Lung (tissue), 12 donors: ENCODE results near the gene PATJ. TPM values are rescaled to one million over a fixed set of nuclear protein-coding genes. Genes with fewer than 3 reads are reported as not detected.

Experiments
- ATAC-seq: fragments of 200-7000 bp; cut with Tn5 transposase; one replicate; pipeline ENCODE4 v1.9.1; 2020; ENCODE audit warnings: moderate number of reproducible peaks; ENCODE audit not compliant: insufficient read depth, low FRiP score
- DNase-seq, 3 donors: peaks; one replicate each; pipeline ENCODE4 v3.0.0-alpha.2; 2013 to 2017
- H3K27ac ChIP-seq, 2 donors: one replicate each; pipeline ENCODE4 v1.5.1; 2013; ENCODE audit warnings: mild to moderate bottlenecking in 2 of 2, moderate library complexity in 2 of 2, control low read depth in 1 of 2, inconsistent platforms in 1 of 2, low read depth in 1 of 2, low read length in 1 of 2
- H3K27me3 ChIP-seq, 3 donors: one replicate each; pipeline ENCODE4 v1.5.1; 2013; ENCODE audit warnings: low read length in 2 of 3; ENCODE audit not compliant: control insufficient read depth in 3 of 3, insufficient read depth in 3 of 3
- H3K36me3 ChIP-seq, 4 donors: one replicate each; pipeline ENCODE4 v1.5.1; 2013; ENCODE audit warnings: low read length in 4 of 4, mild to moderate bottlenecking in 1 of 4, moderate library complexity in 1 of 4; ENCODE audit not compliant: control insufficient read depth in 4 of 4, insufficient read depth in 4 of 4
- H3K4me1 ChIP-seq, 5 donors: one replicate each; pipeline ENCODE4 v1.5.1; 2013; ENCODE audit warnings: low read length in 5 of 5, mild to moderate bottlenecking in 2 of 5, moderate library complexity in 1 of 5; ENCODE audit not compliant: control insufficient read depth in 5 of 5, insufficient read depth in 5 of 5
- H3K4me3 ChIP-seq: one replicate; pipeline ENCODE4 v1.5.1; 2013; ENCODE audit warnings: mild to moderate bottlenecking, control low read depth, moderate library complexity
- H3K9ac ChIP-seq, 2 donors: one replicate each; pipeline ENCODE4 v1.5.1; 2013; ENCODE audit warnings: low read length in 2 of 2, control low read depth in 1 of 2; ENCODE audit not compliant: insufficient read depth in 1 of 2
- H3K9me3 ChIP-seq, 4 donors: one replicate each; pipeline ENCODE4 v1.5.1; 2013; ENCODE audit warnings: low read length in 3 of 4, mild to moderate bottlenecking in 1 of 4, moderate library complexity in 1 of 4; ENCODE audit not compliant: control insufficient read depth in 4 of 4, insufficient read depth in 3 of 4
- CTCF ChIP-seq: IDR thresholded peaks from 2 replicates; pipeline ENCODE4 v1.5.1; 2012; ENCODE audit warnings: mild to moderate bottlenecking; ENCODE audit errors: control extremely low read depth, extremely low read depth
- WGBS, 2 donors: extraction: QIAGEN DNeasy Blood & Tissue Kit; methylation state at CpG; one replicate each; pipeline ENCODE4 v1.1.7; 2013; 5-methylcytosine and 5-hydroxymethylcytosine counted together
- polyA plus RNA-seq, 2 donors: library from polyadenylated mRNA; stranded (reverse); fragments of 200-250 nt; gene quantifications; one replicate each; pipeline ENCODE4 v1.2.1, GENCODE V29; 2013
- total RNA-seq, 2 donors: library from RNA; depleted of rRNA in 1 of 2; stranded (reverse); fragments of >200 nt in 1 of 2; gene quantifications; one replicate each; pipeline ENCODE4 v1.2.1, GENCODE V29; 2014 to 2021
- donor health status: control.
- donor health status: control.
- donor health status: Bipolar disorder and iron deficiency.
- donor health status: healthy.
- donor health status: DM: yes; HTN: yes; CAD: no.

Gene PATJ
- total and polyA plus RNA-seq, 4 donors = 5.3 to 115 (median 26.8) TPM

- H3K27ac ChIP-seq = no peak overlapping the region
- DNase-seq (no peak), ATAC-seq (no peak)
- peaks cover 0 to 5% (median 4%) of the 10 kb centered on the region in 3 donors for H3K27me3 ChIP-seq
- H3K9me3 ChIP-seq = no peaks in the 10 kb centered on the region
- no peak for TF ChIP-seq CTCF
- H3K4me1 ChIP-seq = peaks cover 0 to 8% (median 0%) of the 10 kb centered on the region in 5 donors
- H3K9ac ChIP-seq = no peak overlapping the region
- WGBS, 2 donors = 39 to 48% methylated on average over 14 of the region's 14 CpGs
- H3K36me3 ChIP-seq = no peaks in the 10 kb centered on the region
- no peak overlapping the region for H3K4me3 ChIP-seq
Observed at GRCh38 chr1:62198069-62198780, 455.9 kb downstream of the PATJ start.

- Histone ChIP-seq H3K4me1 (peaks cover 0 to 8% (median 0%) of the 10 kb centered on the region in 5 donors), H3K36me3 (peaks cover 0 to 2% (median 0%) of the 10 kb centered on the region in 4 donors), H3K9ac (no peak overlapping the region), H3K9me3 (no peaks in the 10 kb centered on the region), H3K27me3 (peaks cover 0 to 5% (median 4%) of the 10 kb centered on the region in 3 donors), H3K4me3 (no peak overlapping the region), H3K27ac (no peak overlapping the region)
- ATAC-seq = no peak
- WGBS, 2 donors = 21 to 31% methylated on average over 3 of the region's 3 CpGs
- DNase-seq = peak; percentile 16 to 47 (median 43)
- TF ChIP-seq CTCF = no peak
Observed at GRCh38 chr1:62198781-62199125, 456.5 kb downstream of the PATJ start.

GRCh38 chr1:62207187-62207586 lies 464.9 kb downstream of the PATJ start:
- no peak overlapping the region for H3K27ac ChIP-seq
- no peak for TF ChIP-seq CTCF
- H3K4me1 ChIP-seq = no peaks in the 10 kb centered on the region
- no peaks in the 10 kb centered on the region for H3K27me3 ChIP-seq
- DNase-seq = no peak
- H3K9me3 ChIP-seq = peaks cover 0 to 12% (median 5%) of the 10 kb centered on the region in 4 donors
- H3K9ac ChIP-seq = no peak overlapping the region
- no peak overlapping the region for H3K4me3 ChIP-seq
- no peak for ATAC-seq
- H3K36me3 ChIP-seq = peaks cover 0 to 38% (median 7%) of the 10 kb centered on the region in 4 donors
- WGBS, 2 donors = 95 to 96% methylated on average over 2 of the region's 2 CpGs
